K562 (cell line): Measurements from ENCODE around the gene ATP5F1D. TPM values are rescaled to one million over a fixed set of nuclear protein-coding genes. Genes with fewer than 3 reads are reported as not detected.

Experiments
- GABPB2 ChIP-seq: fragments of 250-450 bp; sonication (Bioruptor Pico); conservative IDR thresholded peaks from 2 replicates; pipeline ENCODE4 v1.5.1; 2021; ENCODE audit warnings: mild to moderate bottlenecking
- GATA2 ChIP-seq: sonication (generic); formaldehyde crosslinking; IDR thresholded peaks from 2 replicates; pipeline ENCODE4 v1.4.0; 2020; ENCODE audit warnings: mild to moderate bottlenecking, missing genetic modification reagents
- LCOR ChIP-seq: sonication (generic); formaldehyde crosslinking; IDR thresholded peaks from 2 replicates; pipeline ENCODE4 v1.8.0; 2022; ENCODE audit warnings: mild to moderate bottlenecking, missing genetic modification reagents
- MLLT1 ChIP-seq, 2 experiments: fragments of 450-650 bp; IDR thresholded peaks; 2 replicates each; pipeline ENCODE4 v1.6.1; 2016
- NCOA4 ChIP-seq: fragments of 450-650 bp; IDR thresholded peaks from 2 replicates; pipeline ENCODE4 v1.6.1; 2018; ENCODE audit warnings: mild to moderate bottlenecking; ENCODE audit not compliant: partially characterized antibody
- NCOR1 ChIP-seq: fragments of 450-650 bp; IDR thresholded peaks from 2 replicates; pipeline ENCODE4 v1.6.1; 2016; ENCODE audit warnings: mild to moderate bottlenecking, moderate library complexity
- NELFE ChIP-seq: IDR thresholded peaks from 2 replicates; pipeline ENCODE4 v1.6.1; 2011; ENCODE audit warnings: mild to moderate bottlenecking; ENCODE audit not compliant: insufficient read depth, insufficient read length
- NFIC ChIP-seq: fragments of 450-650 bp; IDR thresholded peaks from 2 replicates; pipeline ENCODE4 v1.6.1; 2017; ENCODE audit warnings: mild to moderate bottlenecking, inconsistent platforms
- NR2F6 ChIP-seq: fragments of 450-650 bp; formaldehyde crosslinking; IDR thresholded peaks from 2 replicates; pipeline ENCODE4 v1.4.0; 2020; ENCODE audit warnings: mild to moderate bottlenecking
- POLR2AphosphoS5 ChIP-seq: IDR thresholded peaks from 2 replicates; pipeline ENCODE4 v1.6.1; 2011; ENCODE audit warnings: mild to moderate bottlenecking, low read depth, low read length, moderate library complexity; ENCODE audit not compliant: control insufficient read depth, insufficient read depth
- RBFOX2 ChIP-seq: fragments of 200-400 bp; formaldehyde crosslinking; IDR thresholded peaks from 2 replicates; pipeline ENCODE4 v1.6.1; 2017; ENCODE audit warnings: low read depth, mild to moderate bottlenecking, low read length, moderate library complexity
- RNF219 ChIP-seq: fragments of 250-450 bp; sonication (Bioruptor Pico); IDR thresholded peaks from 2 replicates; pipeline ENCODE4 v1.5.0; 2022; ENCODE audit warnings: mild to moderate bottlenecking
- SAFB ChIP-seq: fragments of 200-400 bp; formaldehyde crosslinking; IDR thresholded peaks from 2 replicates; pipeline ENCODE4 v1.6.1; 2017; ENCODE audit warnings: low read depth, low read length, borderline replicate concordance
- SMC3 ChIP-seq: conservative IDR thresholded peaks from 2 replicates; pipeline ENCODE4 v1.6.1; 2011; ENCODE audit warnings: low read depth, low read length, improper control_type of control experiment; ENCODE audit not compliant: insufficient read depth
- U2AF1 ChIP-seq: fragments of 200-400 bp; formaldehyde crosslinking; optimal IDR thresholded peaks from 2 replicates; pipeline ENCODE3; 2017; ENCODE audit warnings: mild to moderate bottlenecking, low read depth, low read length, moderate library complexity
- ZNF165 ChIP-seq: fragments of 250-450 bp; sonication (Bioruptor Pico); IDR thresholded peaks from 2 replicates; pipeline ENCODE4 v1.4.0; 2020; ENCODE audit warnings: borderline replicate concordance
- polyA plus RNA-seq, 8 experiments: library from polyadenylated mRNA; depleted of rRNA in 4 of 8; stranded (reverse) in 5 of 8; unstranded in 3 of 8; fragments of >200 nt; fragmentation: Nextera tagmentation in 2 of 8; fragmentation: Illumina TruSeq in 1 of 8; extraction: Ambion mirVana in 2 of 8; extraction: Trizol in 1 of 8; gene quantifications; 2 replicates each; pipeline versions ENCODE4 v1.2.1 to v1.2.3, GENCODE V29; 2011 to 2014; ENCODE audit warnings: inconsistent platforms in 1 of 8, missing spikeins in 1 of 8
- total RNA-seq, 7 experiments: library from RNA; depleted of rRNA in 6 of 7; stranded (reverse); fragments of >200 nt in 6 of 7; fragmentation: Illumina TruSeq in 2 of 7; extraction: Trizol in 2 of 7; gene quantifications; 2 replicates each; pipeline versions ENCODE4 v1.2.1 to v1.2.3, GENCODE V29; 2011 to 2021; ENCODE audit warnings: low replicate concordance in 1 of 7
- TF ChIP-seq, protein P1 (sequence below): fragments of 450-650 bp; IDR thresholded peaks from 2 replicates; pipeline ENCODE4 v1.6.1; 2014; ENCODE audit warnings: low read depth, mild to moderate bottlenecking, moderate library complexity, borderline replicate concordance
- TF ChIP-seq, protein P2 (sequence below): fragments of 200-800 bp; sonication (Bioruptor generic); IDR thresholded peaks from 2 replicates; pipeline ENCODE4 v1.6.1; 2016; ENCODE audit warnings: missing genetic modification characterization, missing compliant biosample characterization

Gene ATP5F1D
- total and polyA plus RNA-seq, 9 of the 15 experiments (the other 6 are each of a cell fraction or from before 2014, with no cell fraction given) = 3.9 to 409 (median 36.8) TPM

DNA sequence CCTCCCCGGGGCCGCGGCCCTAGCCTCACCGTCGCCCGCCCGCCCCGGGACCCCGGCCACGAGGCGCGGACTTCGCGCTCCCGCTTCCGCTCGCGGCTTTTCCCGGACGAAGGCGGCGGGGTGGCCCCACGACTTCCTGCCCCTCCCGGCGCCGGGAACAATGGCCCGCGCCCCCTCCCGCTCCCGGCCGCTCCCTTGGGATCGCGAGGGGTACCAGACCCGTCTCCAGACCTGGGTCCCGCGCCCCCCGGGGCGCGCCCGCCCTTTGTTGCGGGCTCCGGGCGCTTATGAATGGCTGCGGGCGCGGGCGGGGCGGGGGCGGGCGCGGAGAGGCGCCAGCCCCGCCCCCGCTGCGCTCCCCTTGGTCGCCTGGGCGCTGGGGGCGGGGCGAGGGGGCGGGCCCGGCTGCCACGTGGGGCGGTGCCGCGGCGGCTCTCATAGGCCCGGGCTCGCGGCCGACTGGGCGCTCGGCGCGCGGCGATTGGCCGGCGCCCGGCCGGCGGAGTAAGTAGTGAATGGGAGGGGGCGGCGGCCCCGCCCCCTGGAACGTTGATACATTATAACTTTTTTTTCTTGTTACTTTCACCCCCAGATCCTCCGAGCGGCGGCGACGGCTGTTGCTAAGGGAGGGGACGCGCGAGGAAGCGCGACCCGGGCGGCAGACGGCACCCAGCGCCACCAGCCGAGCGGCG lies 7.9 kb downstream of the ATP5F1D start (continued):
- TF ChIP-seq RNF219 (CRISPR knock-in tag) (no peak), NELFE (no peak), RBFOX2 (peak; percentile 86), NFIC (no peak; the same call in 1 of the 2 replicates), LCOR (CRISPR knock-in tag) (peak; percentile 47; the same call in 1 of the 2 replicates), MLLT1 (IDR thresholded peaks at IDR 0.05) (no peak), ZNF165 (CRISPR knock-in tag) (no peak), U2AF1 (peak; percentile 48), SMC3 (no peak), NCOR1 (0 out of 2 replicates have a peak, but pooled peaks have one; percentile 2), GABPB2 (no peak), SAFB (no peak; the same call in 1 of the 2 replicates), NCOA4 (no peak), NR2F6 (CRISPR knock-in tag) (no peak), GATA2 (no peak), POLR2AphosphoS5 (peak; percentile 70; the same call in 1 of the 2 replicates)
- TF ChIP-seq, protein P1, sequence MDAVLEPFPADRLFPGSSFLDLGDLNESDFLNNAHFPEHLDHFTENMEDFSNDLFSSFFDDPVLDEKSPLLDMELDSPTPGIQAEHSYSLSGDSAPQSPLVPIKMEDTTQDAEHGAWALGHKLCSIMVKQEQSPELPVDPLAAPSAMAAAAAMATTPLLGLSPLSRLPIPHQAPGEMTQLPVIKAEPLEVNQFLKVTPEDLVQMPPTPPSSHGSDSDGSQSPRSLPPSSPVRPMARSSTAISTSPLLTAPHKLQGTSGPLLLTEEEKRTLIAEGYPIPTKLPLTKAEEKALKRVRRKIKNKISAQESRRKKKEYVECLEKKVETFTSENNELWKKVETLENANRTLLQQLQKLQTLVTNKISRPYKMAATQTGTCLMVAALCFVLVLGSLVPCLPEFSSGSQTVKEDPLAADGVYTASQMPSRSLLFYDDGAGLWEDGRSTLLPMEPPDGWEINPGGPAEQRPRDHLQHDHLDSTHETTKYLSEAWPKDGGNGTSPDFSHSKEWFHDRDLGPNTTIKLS = no peak
- TF ChIP-seq, protein P2, sequence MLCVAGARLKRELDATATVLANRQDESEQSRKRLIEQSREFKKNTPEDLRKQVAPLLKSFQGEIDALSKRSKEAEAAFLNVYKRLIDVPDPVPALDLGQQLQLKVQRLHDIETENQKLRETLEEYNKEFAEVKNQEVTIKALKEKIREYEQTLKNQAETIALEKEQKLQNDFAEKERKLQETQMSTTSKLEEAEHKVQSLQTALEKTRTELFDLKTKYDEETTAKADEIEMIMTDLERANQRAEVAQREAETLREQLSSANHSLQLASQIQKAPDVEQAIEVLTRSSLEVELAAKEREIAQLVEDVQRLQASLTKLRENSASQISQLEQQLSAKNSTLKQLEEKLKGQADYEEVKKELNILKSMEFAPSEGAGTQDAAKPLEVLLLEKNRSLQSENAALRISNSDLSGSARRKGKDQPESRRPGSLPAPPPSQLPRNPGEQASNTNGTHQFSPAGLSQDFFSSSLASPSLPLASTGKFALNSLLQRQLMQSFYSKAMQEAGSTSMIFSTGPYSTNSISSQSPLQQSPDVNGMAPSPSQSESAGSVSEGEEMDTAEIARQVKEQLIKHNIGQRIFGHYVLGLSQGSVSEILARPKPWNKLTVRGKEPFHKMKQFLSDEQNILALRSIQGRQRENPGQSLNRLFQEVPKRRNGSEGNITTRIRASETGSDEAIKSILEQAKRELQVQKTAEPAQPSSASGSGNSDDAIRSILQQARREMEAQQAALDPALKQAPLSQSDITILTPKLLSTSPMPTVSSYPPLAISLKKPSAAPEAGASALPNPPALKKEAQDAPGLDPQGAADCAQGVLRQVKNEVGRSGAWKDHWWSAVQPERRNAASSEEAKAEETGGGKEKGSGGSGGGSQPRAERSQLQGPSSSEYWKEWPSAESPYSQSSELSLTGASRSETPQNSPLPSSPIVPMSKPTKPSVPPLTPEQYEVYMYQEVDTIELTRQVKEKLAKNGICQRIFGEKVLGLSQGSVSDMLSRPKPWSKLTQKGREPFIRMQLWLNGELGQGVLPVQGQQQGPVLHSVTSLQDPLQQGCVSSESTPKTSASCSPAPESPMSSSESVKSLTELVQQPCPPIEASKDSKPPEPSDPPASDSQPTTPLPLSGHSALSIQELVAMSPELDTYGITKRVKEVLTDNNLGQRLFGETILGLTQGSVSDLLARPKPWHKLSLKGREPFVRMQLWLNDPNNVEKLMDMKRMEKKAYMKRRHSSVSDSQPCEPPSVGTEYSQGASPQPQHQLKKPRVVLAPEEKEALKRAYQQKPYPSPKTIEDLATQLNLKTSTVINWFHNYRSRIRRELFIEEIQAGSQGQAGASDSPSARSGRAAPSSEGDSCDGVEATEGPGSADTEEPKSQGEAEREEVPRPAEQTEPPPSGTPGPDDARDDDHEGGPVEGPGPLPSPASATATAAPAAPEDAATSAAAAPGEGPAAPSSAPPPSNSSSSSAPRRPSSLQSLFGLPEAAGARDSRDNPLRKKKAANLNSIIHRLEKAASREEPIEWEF (CRISPR knock-in tag) = no peak
